ENCODE results near the gene TULP4. TPM values are rescaled to one million over a fixed set of nuclear protein-coding genes. Genes with fewer than 3 reads are reported as not detected.

TULP4 gene
- total and polyA plus RNA-seq, 2 of the 8 experiments (the other 6 are each of a cell fraction or from before 2014, with no cell fraction given) = 7.7 to 51.6 TPM

DNA sequence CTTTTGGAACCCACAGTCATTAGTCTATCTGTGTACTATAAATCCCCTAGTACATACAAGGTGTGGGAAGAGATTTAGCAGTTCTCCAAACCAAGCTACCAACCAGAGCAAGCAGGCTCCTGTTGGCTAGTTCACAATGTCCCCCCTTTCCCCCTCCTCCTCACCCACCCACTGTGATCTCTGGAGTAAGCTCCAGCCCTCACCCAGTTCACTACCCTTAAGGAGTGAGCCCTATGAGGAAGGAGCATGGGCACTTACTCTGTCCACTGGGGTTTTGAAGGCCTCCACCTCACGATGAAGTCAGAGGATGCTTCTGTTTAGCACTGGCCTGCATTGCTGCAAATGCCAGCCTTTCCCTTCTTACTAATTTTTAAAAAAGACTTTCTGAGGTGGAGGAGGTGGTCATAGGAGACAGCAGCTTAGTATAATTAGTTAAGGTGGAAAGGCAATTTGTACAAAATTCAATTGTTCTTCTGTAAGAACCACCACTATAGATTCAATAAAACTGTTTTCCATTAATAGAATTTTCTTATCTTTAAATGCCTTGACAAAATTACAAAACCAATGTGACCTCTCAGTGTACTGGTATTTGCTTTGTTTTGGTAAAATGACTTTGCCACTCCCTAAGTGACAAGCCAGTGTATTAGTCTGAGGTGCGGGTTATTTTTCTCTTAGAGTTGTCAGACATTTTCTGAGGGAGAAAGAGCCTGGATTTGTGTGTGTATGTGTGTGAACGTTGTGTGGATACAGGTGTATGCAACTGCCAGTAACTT lies 86.2 kb downstream of the TULP4 start:
- Histone ChIP-seq H3K4me1 (replicated peaks in 1 of 4; ENCODE audit: control insufficient read depth in 3 of 4, insufficient read depth in 4 of 4, low read length in 3 of 4) (peaks cover 0 to 5% (median 0%) of the 10 kb centered on the region in 4 experiments; a peak in 2 of 7 replicates), H2BK15ac (ENCODE audit: low read length) (no peak overlapping the region), H3K79me1 (ENCODE audit: low read depth, low read length) (no peaks in the 10 kb centered on the region), H2AK5ac (ENCODE audit: low read depth, low read length) (no peak overlapping the region), H2BK120ac (replicated peaks; ENCODE audit: low read depth, low read length) (no peak overlapping the region), H3K56ac (replicated peaks; ENCODE audit: insufficient read length, low read depth, low read length) (no peak overlapping the region), H3K23me2 (ENCODE audit: low read depth, low read length) (no peaks in the 10 kb centered on the region), H3K4me2 (ENCODE audit: insufficient read depth in 1 of 2, low read depth in 2 of 2, low read length in 2 of 2) (no peak overlapping the region), H2BK12ac (ENCODE audit: low read depth, low read length) (no peak overlapping the region), H3K9ac (replicated peaks in 1 of 4; ENCODE audit: extremely low read depth in 1 of 4, low read depth in 3 of 4, low read length in 3 of 4) (no peak overlapping the region), H2AFZ (ENCODE audit: low read length) (no peak overlapping the region), H4K20me1 (replicated peaks in 1 of 2; ENCODE audit: control insufficient read depth in 1 of 2, insufficient read depth in 2 of 2, low read length in 2 of 2) (peaks cover 0 to 2% of the 10 kb centered on the region in 2 experiments), H3K27ac (ENCODE audit: low read depth, low read length) (no peak overlapping the region), H3K4ac (replicated peaks; ENCODE audit: insufficient read length, low read depth, low read length) (no peak overlapping the region), H3K9me3 (ENCODE audit: insufficient read depth in 2 of 2, low read depth in 1 of 2, low read length in 1 of 2) (peaks cover 2 to 8% of the 10 kb centered on the region in 2 experiments; a peak in 3 of 4 replicates), H2BK20ac (ENCODE audit: low read length) (no peak overlapping the region), H3K18ac (ENCODE audit: extremely low read depth, low read length) (no peak overlapping the region), H4K5ac (ENCODE audit: insufficient read length, low read depth, low read length) (no peak overlapping the region), H3K23ac (ENCODE audit: insufficient read length) (no peak overlapping the region), H3K79me2 (ENCODE audit: control insufficient read depth in 1 of 2, insufficient read depth in 2 of 2, low read length in 2 of 2) (peaks cover 0 to 6% of the 10 kb centered on the region in 2 experiments; a peak in 2 of 4 replicates), H3K14ac (ENCODE audit: insufficient read length) (no peak overlapping the region), H3K4me3 (ENCODE audit: extremely low read depth in 1 of 4, insufficient read depth in 2 of 4, low read depth in 3 of 4, low read length in 4 of 4) (no peak overlapping the region), H2BK5ac (ENCODE audit: low read depth, low read length) (no peak overlapping the region), H3K36me3 (ENCODE audit: control insufficient read depth in 2 of 4, insufficient read depth in 4 of 4, low read length in 3 of 4) (no peaks in the 10 kb centered on the region; a peak in 1 of 8 replicates), H4K91ac (replicated peaks; ENCODE audit: insufficient read length, low read length) (no peak overlapping the region), H3K27me3 (replicated peaks in 1 of 4; ENCODE audit: control insufficient read depth in 3 of 4, extremely low read depth in 1 of 4, insufficient read depth in 3 of 4, low read length in 3 of 4) (no peaks in the 10 kb centered on the region), H4K8ac (ENCODE audit: extremely low read depth, insufficient read depth, low read length) (no peak overlapping the region)
- FAIRE-seq (no peak), DNase-seq (ENCODE audit: low read depth in 1 of 2, low spot score in 2 of 2) (no peak)
- 80% methylated on average over 3 of the region's 3 CpGs; no CpG with 5 or more reads in 1 of the 2 experiments for whole genome bisulfite sequencing, 2 experiments (ENCODE audit: extremely low coverage in 1 of 2, insufficient coverage in 1 of 2, insufficient read length in 1 of 2, insufficient replicate concordance in 2 of 2, low coverage in 1 of 2, low lambda C conversion rate in 2 of 2, missing lambda C conversion rate in 1 of 2)
- TF ChIP-seq SP1 (IDR thresholded peaks at IDR 0.05; ENCODE audit: low read depth, low read length) (no peak), SIX5 (IDR thresholded peaks at IDR 0.05; ENCODE audit: low read depth, low read length) (no peak), TBP (IDR thresholded peaks at IDR 0.05; ENCODE audit: low read depth, low read length) (no peak)
- POLR2A ChIA-PET (ENCODE audit: partially characterized antibody) = interaction anchor here (0.9 to 1.3 kb wide), 3 partner anchors 14 to 166 kb away, joined by 3 read pairs; no protein-coding TSS in a partner anchor
- CTCF ChIA-PET (ENCODE audit: partially characterized antibody) = interaction anchor here (0.5 to 1.9 kb wide), 5 partner anchors 8 to 184 kb away, joined by 3 to 7 read pairs (median 5); no protein-coding TSS in a partner anchor
